ENCODE results near the gene MAPKAP1.

DNA sequence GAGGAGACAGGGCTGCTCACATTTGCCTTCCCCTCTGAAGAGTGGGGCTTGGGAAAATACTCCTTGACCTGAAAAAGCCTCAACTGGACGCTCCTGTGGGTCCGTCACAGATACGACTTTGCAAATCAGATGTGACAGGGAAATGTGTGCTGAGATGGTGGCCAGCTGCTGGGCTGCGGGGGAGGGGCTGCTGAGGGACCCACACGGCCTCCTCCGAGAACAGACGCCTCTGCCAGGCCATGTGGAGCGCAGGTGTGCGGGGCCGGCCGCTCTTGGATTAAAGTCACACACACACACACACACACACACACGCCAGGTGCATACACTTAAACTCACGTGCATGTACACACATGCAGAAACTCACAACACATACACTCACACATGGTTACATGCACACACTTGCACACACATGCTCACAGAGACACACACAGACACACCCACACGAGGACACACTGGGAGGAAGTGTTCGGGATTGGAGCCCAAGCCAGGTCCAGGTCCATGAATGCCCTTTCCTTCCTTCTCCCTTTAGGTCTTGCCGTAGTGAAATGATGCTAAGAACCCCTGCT lies 278.0 kb downstream of the MAPKAP1 start:
- TF ChIP-seq CREM (IDR thresholded peaks at IDR 0.05), result no peak
- no peak for TF ChIP-seq CREM (CRISPR knock-in tag; IDR thresholded peaks at IDR 0.05)
- TF ChIP-seq NFYB (CRISPR knock-in tag; IDR thresholded peaks at IDR 0.05), result no peak
- TF ChIP-seq ZNF274 (CRISPR knock-in tag; IDR thresholded peaks at IDR 0.05), result no peak
- TF ChIP-seq KDM3A (CRISPR knock-in tag; IDR thresholded peaks at IDR 0.05; ENCODE audit: low read depth), result no peak
- TF ChIP-seq ZNF615 (CRISPR knock-in tag; IDR thresholded peaks at IDR 0.05; ENCODE audit: borderline replicate concordance), result no peak
- no peak for TF ChIP-seq TP53 (CRISPR knock-in tag; conservative IDR thresholded peaks at IDR 0.05)
- TF ChIP-seq, protein P1, sequence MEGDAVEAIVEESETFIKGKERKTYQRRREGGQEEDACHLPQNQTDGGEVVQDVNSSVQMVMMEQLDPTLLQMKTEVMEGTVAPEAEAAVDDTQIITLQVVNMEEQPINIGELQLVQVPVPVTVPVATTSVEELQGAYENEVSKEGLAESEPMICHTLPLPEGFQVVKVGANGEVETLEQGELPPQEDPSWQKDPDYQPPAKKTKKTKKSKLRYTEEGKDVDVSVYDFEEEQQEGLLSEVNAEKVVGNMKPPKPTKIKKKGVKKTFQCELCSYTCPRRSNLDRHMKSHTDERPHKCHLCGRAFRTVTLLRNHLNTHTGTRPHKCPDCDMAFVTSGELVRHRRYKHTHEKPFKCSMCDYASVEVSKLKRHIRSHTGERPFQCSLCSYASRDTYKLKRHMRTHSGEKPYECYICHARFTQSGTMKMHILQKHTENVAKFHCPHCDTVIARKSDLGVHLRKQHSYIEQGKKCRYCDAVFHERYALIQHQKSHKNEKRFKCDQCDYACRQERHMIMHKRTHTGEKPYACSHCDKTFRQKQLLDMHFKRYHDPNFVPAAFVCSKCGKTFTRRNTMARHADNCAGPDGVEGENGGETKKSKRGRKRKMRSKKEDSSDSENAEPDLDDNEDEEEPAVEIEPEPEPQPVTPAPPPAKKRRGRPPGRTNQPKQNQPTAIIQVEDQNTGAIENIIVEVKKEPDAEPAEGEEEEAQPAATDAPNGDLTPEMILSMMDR (CRISPR knock-in tag; IDR thresholded peaks at IDR 0.05), result no peak
- TF ChIP-seq EZH2 (conservative IDR thresholded peaks at IDR 0.05; ENCODE audit: low read depth, low read length), result no peak

Measured in HepG2 (cell line).